Smooth muscle cell (in vitro differentiated cells): Measurements from ENCODE around the gene LCLAT1. TPM values are rescaled to one million over a fixed set of nuclear protein-coding genes. Genes with fewer than 3 reads are reported as not detected.

ENCODE experiments used
- DNase-seq: peaks from one replicate; lab custom pipeline; 2025; ENCODE audit not compliant: unreplicated experiment; lab: John Stamatoyannopoulos, UW
- H2AFZ ChIP-seq: fragments of 200-600 bp; sonication (generic); 2 replicates; pipeline ENCODE4 v1.6.0; 2016; ENCODE audit warnings: antibody characterized with exemption, low read depth, mild to moderate bottlenecking
- H3F3A ChIP-seq: fragments of 200-600 bp; sonication (generic); 2 replicates; pipeline ENCODE4 v1.6.0; 2017; ENCODE audit warnings: antibody characterized with exemption, low read depth
- H3K27ac ChIP-seq: fragments of 200-600 bp; sonication (generic); 2 replicates; pipeline ENCODE4 v1.5.1; 2016; ENCODE audit warnings: low read depth, mild to moderate bottlenecking
- H3K27me3 ChIP-seq: fragments of 200-600 bp; sonication (generic); 2 replicates; pipeline ENCODE4 v1.6.1; 2016; ENCODE audit warnings: low read depth, mild to moderate bottlenecking
- H3K36me3 ChIP-seq: fragments of 200-600 bp; sonication (generic); 2 replicates; pipeline ENCODE4 v1.5.1; 2016; ENCODE audit warnings: low read depth
- H3K4me1 ChIP-seq: fragments of 200-600 bp; sonication (generic); 2 replicates; pipeline ENCODE4 v1.5.1; 2016; ENCODE audit warnings: low read depth
- H3K4me2 ChIP-seq: fragments of 200-600 bp; sonication (generic); 2 replicates; pipeline ENCODE4 v1.6.0; 2016; ENCODE audit warnings: mild to moderate bottlenecking
- H3K4me3 ChIP-seq: fragments of 200-600 bp; sonication (generic); 2 replicates; pipeline ENCODE4 v1.5.1; 2016; ENCODE audit warnings: mild to moderate bottlenecking
- H3K79me2 ChIP-seq: fragments of 200-600 bp; sonication (generic); 2 replicates; pipeline ENCODE4 v1.6.0; 2016; ENCODE audit warnings: low read depth, mild to moderate bottlenecking
- H3K9ac ChIP-seq: fragments of 200-600 bp; sonication (generic); 2 replicates; pipeline ENCODE4 v1.6.0; 2016; ENCODE audit warnings: low read depth
- H3K9me3 ChIP-seq: fragments of 200-600 bp; sonication (generic); replicated peaks from 2 replicates; pipeline ENCODE4 v1.5.1; 2016; ENCODE audit warnings: low read depth
- H4K20me1 ChIP-seq: fragments of 200-600 bp; sonication (generic); 2 replicates; pipeline ENCODE4 v1.6.0; 2016; ENCODE audit warnings: low read depth
- CTCF ChIP-seq: fragments of 200-600 bp; sonication (generic); IDR thresholded peaks from 2 replicates; pipeline ENCODE4 v1.5.1; 2017; ENCODE audit warnings: borderline replicate concordance, mild to moderate bottlenecking, antibody characterized with exemption; ENCODE audit not compliant: insufficient read depth, poor library complexity, severe bottlenecking
- WGBS: methylation state at CpG from one replicate; pipeline ENCODE4 v1.1.7; 2016; ENCODE audit warnings: low lambda C conversion rate; 5-methylcytosine and 5-hydroxymethylcytosine counted together
- polyA plus RNA-seq: library from polyadenylated mRNA; unstranded; fragments of >200 nt; fragmentation: Nextera tagmentation; extraction: Ambion mirVana; gene quantifications from 2 replicates; pipeline ENCODE4 v1.2.1, GENCODE V29; 2016
- total RNA-seq: library from RNA; depleted of rRNA; stranded (reverse); fragments of >200 nt; gene quantifications from 2 replicates; pipeline ENCODE4 v1.2.3, GENCODE V29; 2014

LCLAT1 gene
- total and polyA plus RNA-seq, 2 experiments from 2014 or later, result 2.6 to 11.7 TPM

- no peak overlapping the region for H3K9ac ChIP-seq
- H3F3A ChIP-seq, result no peaks in the 10 kb centered on the region
- H3K27me3 ChIP-seq, result no peaks in the 10 kb centered on the region
- H3K27ac ChIP-seq, result peak overlapping the region; percentile 38
- H3K79me2 ChIP-seq, result peaks cover 49% of the 10 kb centered on the region
- no peaks in the 10 kb centered on the region for H3K36me3 ChIP-seq
- 33% methylated on average over 7 of the region's 7 CpGs for WGBS
- no peak for DNase-seq
- H4K20me1 ChIP-seq, result peaks cover 21% of the 10 kb centered on the region
- H2AFZ ChIP-seq, result no peak overlapping the region
- TF ChIP-seq CTCF, result no peak
- H3K4me1 ChIP-seq, result peaks cover 4% of the 10 kb centered on the region
- peak overlapping the region; percentile 33 for H3K4me2 ChIP-seq
- H3K4me3 ChIP-seq, result no peak overlapping the region
- no peaks in the 10 kb centered on the region for H3K9me3 ChIP-seq
Measured at GRCh38 chr2:30455114-30455738, 8.2 kb downstream of the LCLAT1 start.

- H3K4me3 ChIP-seq, result no peak overlapping the region
- no peaks in the 10 kb centered on the region for H3F3A ChIP-seq
- H4K20me1 ChIP-seq, result peaks cover 21% of the 10 kb centered on the region
- no peak overlapping the region for H3K27ac ChIP-seq
- TF ChIP-seq CTCF, result no peak
- no peak for DNase-seq
- no peaks in the 10 kb centered on the region for H3K9me3 ChIP-seq
- no peaks in the 10 kb centered on the region for H3K36me3 ChIP-seq
- H2AFZ ChIP-seq, result no peak overlapping the region
- no peak overlapping the region for H3K9ac ChIP-seq
- peaks cover 4% of the 10 kb centered on the region for H3K4me1 ChIP-seq
- peaks cover 58% of the 10 kb centered on the region for H3K79me2 ChIP-seq
- no peaks in the 10 kb centered on the region for H3K27me3 ChIP-seq
- no peak overlapping the region for H3K4me2 ChIP-seq
- WGBS, result 97% methylated on average over 2 of the region's 2 CpGs
Measured at GRCh38 chr2:30456106-30456505, 9.1 kb downstream of the LCLAT1 start.

GRCh38 chr2:30456579-30456978 is 9.5 kb downstream of the LCLAT1 start:
- H3K79me2 ChIP-seq, result peaks cover 62% of the 10 kb centered on the region
- H3K9ac ChIP-seq, result no peak overlapping the region
- WGBS, result 87% methylated on average over 2 of the region's 2 CpGs
- TF ChIP-seq CTCF, result no peak
- no peak overlapping the region for H3K27ac ChIP-seq
- H3K4me3 ChIP-seq, result no peak overlapping the region
- no peak for DNase-seq
- no peaks in the 10 kb centered on the region for H3K27me3 ChIP-seq
- H4K20me1 ChIP-seq, result peaks cover 21% of the 10 kb centered on the region
- H3F3A ChIP-seq, result no peaks in the 10 kb centered on the region
- H3K36me3 ChIP-seq, result no peaks in the 10 kb centered on the region
- peaks cover 4% of the 10 kb centered on the region for H3K4me1 ChIP-seq
- H3K9me3 ChIP-seq, result no peaks in the 10 kb centered on the region
- H2AFZ ChIP-seq, result no peak overlapping the region
- no peak overlapping the region for H3K4me2 ChIP-seq

GRCh38 chr2:30457296-30457695 is 10.2 kb downstream of the LCLAT1 start:
- H3F3A ChIP-seq, result no peaks in the 10 kb centered on the region
- no peak overlapping the region for H3K4me2 ChIP-seq
- no peak overlapping the region for H3K4me3 ChIP-seq
- no peak for DNase-seq
- no peak overlapping the region for H3K9ac ChIP-seq
- peaks cover 4% of the 10 kb centered on the region for H3K4me1 ChIP-seq
- H3K27ac ChIP-seq, result no peak overlapping the region
- H4K20me1 ChIP-seq, result peaks cover 21% of the 10 kb centered on the region
- H3K79me2 ChIP-seq, result peaks cover 64% of the 10 kb centered on the region
- TF ChIP-seq CTCF, result no peak
- H3K9me3 ChIP-seq, result no peaks in the 10 kb centered on the region
- H3K36me3 ChIP-seq, result no peaks in the 10 kb centered on the region
- H3K27me3 ChIP-seq, result no peaks in the 10 kb centered on the region
- H2AFZ ChIP-seq, result no peak overlapping the region
